ENCODE measurements around the gene ZNF787.

- TF ChIP-seq CTCF (IDR thresholded peaks at IDR 0.05): no peak
- no peak for TF ChIP-seq POLR2A (IDR thresholded peaks at IDR 0.05)
- TF ChIP-seq EP300 (IDR thresholded peaks at IDR 0.05; ENCODE audit: low read depth): no peak
Observed at GRCh38 chr19:56117376-56117884, 3.7 kb downstream of the ZNF787 start.
